Spleen (tissue), 11 donors: ENCODE measurements around the gene C16orf89. TPM values are rescaled to one million over a fixed set of nuclear protein-coding genes. Genes with fewer than 3 reads are reported as not detected.
A peak's percentile ranks its signal among the peaks of the same experiment; 100 is the strongest.

Experiments used
- DNase-seq: peaks from one replicate; pipeline ENCODE4 v3.0.0-alpha.2; 2020
- H3K27ac ChIP-seq, 8 donors: fragments of 200-600 bp; sonication (generic) in 7 of 8; 1 replicate in 4 of 8; 2 replicates in 4 of 8; pipeline versions ENCODE4 v1.5.0 to v1.8.0; 2016 to 2021; ENCODE audit warnings: inconsistent platforms in 4 of 8, mild to moderate bottlenecking in 4 of 8, moderate library complexity in 1 of 8
- H3K27me3 ChIP-seq, 7 donors: fragments of 200-600 bp; sonication (generic) in 6 of 7; replicated peaks in 1 of 7; 1 replicate in 4 of 7; 2 replicates in 3 of 7; pipeline versions ENCODE4 v1.5.0 to v1.8.0; 2016 to 2021; ENCODE audit warnings: inconsistent platforms in 3 of 7, mild to moderate bottlenecking in 1 of 7
- H3K36me3 ChIP-seq, 6 donors: fragments of 200-600 bp; sonication (generic) in 5 of 6; 1 replicate in 4 of 6; 2 replicates in 2 of 6; pipeline versions ENCODE4 v1.5.0 to v1.8.0; 2016 to 2021; ENCODE audit warnings: inconsistent platforms in 2 of 6
- H3K4me1 ChIP-seq, 6 donors: fragments of 200-600 bp; sonication (generic) in 5 of 6; 1 replicate in 3 of 6; 2 replicates in 3 of 6; pipeline versions ENCODE4 v1.5.0 to v1.8.0; 2016 to 2021; ENCODE audit warnings: inconsistent platforms in 3 of 6
- H3K4me3 ChIP-seq, 8 donors: fragments of 200-600 bp; sonication (generic) in 7 of 8; 1 replicate in 4 of 8; 2 replicates in 4 of 8; pipeline versions ENCODE4 v1.5.0 to v1.8.0; 2016 to 2021; ENCODE audit warnings: inconsistent platforms in 4 of 8, mild to moderate bottlenecking in 4 of 8, moderate library complexity in 2 of 8
- H3K9me3 ChIP-seq, 8 donors: fragments of 200-600 bp; sonication (generic) in 7 of 8; 1 replicate in 4 of 8; 2 replicates in 4 of 8; pipeline versions ENCODE4 v1.5.0 to v1.8.0; 2016 to 2021; ENCODE audit warnings: inconsistent platforms in 4 of 8
- CTCF ChIP-seq, 11 experiments: fragments of 200-600 bp in 7 of 11; fragments of 450-650 bp in 4 of 11; sonication (generic) in 4 of 11; IDR thresholded peaks in 8 of 11; conservative IDR thresholded peaks in 3 of 11; 1 replicate in 7 of 11; 2 replicates in 4 of 11; pipeline versions ENCODE4 v1.4.0 to v1.8.0; 2016 to 2021; ENCODE audit warnings: antibody characterized with exemption in 11 of 11, inconsistent platforms in 4 of 11, mild to moderate bottlenecking in 1 of 11
- POLR2A ChIP-seq, 3 donors: fragments of 450-650 bp; IDR thresholded peaks; one replicate each; pipeline ENCODE4 v1.5.1; 2017; ENCODE audit warnings: antibody characterized with exemption in 3 of 3, mild to moderate bottlenecking in 1 of 3
- POLR2AphosphoS5 ChIP-seq, 3 donors: sonication (generic); formaldehyde crosslinking; IDR thresholded peaks; one replicate each; pipeline ENCODE4 v1.5.1; 2017; ENCODE audit warnings: antibody characterized with exemption in 3 of 3
- WGBS, 5 donors: extraction: QIAGEN DNeasy Blood & Tissue Kit in 3 of 5; methylation state at CpG; one replicate each; pipeline versions ENCODE4 v1.1.5 to v1.1.7; 2013 to 2018; 5-methylcytosine and 5-hydroxymethylcytosine counted together
- intact Hi-C: fragments of 100-400 bp; cut with DNase I; formaldehyde crosslinking; loops from one replicate; pipeline ENCODE4 v1.15.0; 2023; ENCODE audit warnings: low total_unique reads
- polyA plus RNA-seq, 3 donors: library from polyadenylated mRNA; stranded (reverse); fragments of 200-250 nt; gene quantifications; one replicate each; pipeline ENCODE4 v1.2.1, GENCODE V29; 2013
- total RNA-seq, 7 donors: library from RNA; depleted of rRNA in 3 of 7; stranded (reverse); fragments of >200 nt in 3 of 7; fragmentation: NEBNext Ultra II Directional in 4 of 7; extraction: Animal tissue kit (Norgen Biotek cat#: 25700) in 4 of 7; gene quantifications; one replicate each; pipeline versions ENCODE4 v1.1.0 to v1.2.1, GENCODE V29; 2016 to 2021
- donor health status: healthy with polysubstance abuse.
- donor health status: DM: no; HTN: no; CAD: no; lungs with moderate emphysema.
- donor health status: DM: no; HTN: no; CAD: no.
- donor health status: Bipolar disorder and iron deficiency.
- donor health status: healthy.
- donor health status: DM: no; HTN: no; CAD: no.
- donor health status: DM: yes; HTN: yes; CAD: no.

Gene C16orf89
- total and polyA plus RNA-seq, 10 donors, result 0.34 to 5.7 (median 1.7) TPM; not detected in 1

- Histone ChIP-seq H3K4me3 (no peak overlapping the region), H3K36me3 (peaks cover 0 to 56% (median 22%) of the 10 kb centered on the region in 6 donors), H3K27ac (no peak overlapping the region), H3K4me1 (peaks cover 4 to 29% (median 25%) of the 10 kb centered on the region in 6 donors), H3K9me3 (no peaks in the 10 kb centered on the region), H3K27me3 (no peaks in the 10 kb centered on the region)
- no peak for DNase-seq
- intact Hi-C loops, result no loop called here
- WGBS, 5 donors, result 79 to 93% (median 86%) methylated on average over 12 of the region's 12 CpGs
- TF ChIP-seq POLR2A (IDR thresholded peaks at IDR 0.05) (no peak), CTCF (IDR thresholded peaks at IDR 0.05 in 8 of 11, conservative IDR thresholded peaks at IDR 0.05 in 3 of 11) (no peak), POLR2AphosphoS5 (IDR thresholded peaks at IDR 0.05) (no peak)
Measured at GRCh38 chr16:5030251-5030870, 35.4 kb downstream of the C16orf89 start.

- Histone ChIP-seq H3K9me3 (no peaks in the 10 kb centered on the region), H3K4me3 (no peak overlapping the region), H3K4me1 (peaks cover 4 to 22% (median 17%) of the 10 kb centered on the region in 6 donors), H3K36me3 (peaks cover 0 to 68% (median 27%) of the 10 kb centered on the region in 6 donors), H3K27ac (no peak overlapping the region), H3K27me3 (no peaks in the 10 kb centered on the region)
- WGBS, 5 donors, result 86 to 93% (median 90%) methylated on average over 18 of the region's 18 CpGs
- intact Hi-C loops, result no loop called here
- TF ChIP-seq CTCF (IDR thresholded peaks at IDR 0.05 in 8 of 11, conservative IDR thresholded peaks at IDR 0.05 in 3 of 11) (no peak), POLR2AphosphoS5 (IDR thresholded peaks at IDR 0.05) (no peak), POLR2A (IDR thresholded peaks at IDR 0.05) (no peak)
- DNase-seq, result no peak
Measured at GRCh38 chr16:5028950-5029475, 36.7 kb downstream of the C16orf89 start.

- H3K27me3 ChIP-seq, result no peaks in the 10 kb centered on the region
- no peak overlapping the region for H3K4me3 ChIP-seq
- no peaks in the 10 kb centered on the region for H3K9me3 ChIP-seq
- H3K4me1 ChIP-seq, result peaks cover 3 to 13% (median 10%) of the 10 kb centered on the region in 6 donors
- no peak overlapping the region for H3K27ac ChIP-seq
- TF ChIP-seq POLR2AphosphoS5 (IDR thresholded peaks at IDR 0.05) (peak in 1 of 3 donors; percentile 19), CTCF (IDR thresholded peaks at IDR 0.05 in 8 of 11, conservative IDR thresholded peaks at IDR 0.05 in 3 of 11) (no peak)
- peaks cover 0 to 68% (median 27%) of the 10 kb centered on the region in 6 donors for H3K36me3 ChIP-seq
- no peak for DNase-seq
- WGBS, 5 donors, result 91 to 96% (median 94%) methylated on average over 23 to 32 of the region's 32 CpGs
- intact Hi-C loops, result no loop called here
Measured at GRCh38 chr16:5027575-5028235, 38.1 kb downstream of the C16orf89 start.

- intact Hi-C loops, result no loop called here
- no peak overlapping the region for H3K27ac ChIP-seq
- peaks cover 0 to 68% (median 27%) of the 10 kb centered on the region in 6 donors for H3K36me3 ChIP-seq
- no peak for TF ChIP-seq CTCF (IDR thresholded peaks at IDR 0.05 in 8 of 11, conservative IDR thresholded peaks at IDR 0.05 in 3 of 11)
- TF ChIP-seq POLR2A (IDR thresholded peaks at IDR 0.05), result no peak
- TF ChIP-seq POLR2AphosphoS5 (IDR thresholded peaks at IDR 0.05), result no peak
- peaks cover 0 to 7% (median 4%) of the 10 kb centered on the region in 6 donors for H3K4me1 ChIP-seq
- no peak overlapping the region for H3K4me3 ChIP-seq
- no peak for DNase-seq
- 90 to 95% (median 93%) methylated on average over 4 to 7 of the region's 7 CpGs for WGBS, 5 donors
- no peaks in the 10 kb centered on the region for H3K9me3 ChIP-seq
- no peaks in the 10 kb centered on the region for H3K27me3 ChIP-seq
Measured at GRCh38 chr16:5027086-5027485, 38.7 kb downstream of the C16orf89 start.
